Neural cell (in vitro differentiated cells): ENCODE data around the gene NLRP6. TPM values are rescaled to one million over a fixed set of nuclear protein-coding genes. Genes with fewer than 3 reads are reported as not detected.

Source experiments
- H2AFZ ChIP-seq: fragments of 200-600, 300-800 bp; sonication (generic), shearing (Covaris generic); 2 replicates; pipeline ENCODE4 v1.6.0; 2014; ENCODE audit warnings: low read depth, mild to moderate bottlenecking, antibody characterized with exemption, low read length, moderate library complexity
- H3F3A ChIP-seq: fragments of 200-600 bp; shearing (Covaris generic); 2 replicates; pipeline ENCODE4 v1.6.1; 2016; ENCODE audit warnings: mild to moderate bottlenecking, moderate library complexity, mixed read lengths, antibody characterized with exemption, low read length; ENCODE audit not compliant: insufficient read depth, poor library complexity, severe bottlenecking
- H3K27ac ChIP-seq: fragments of 200-600, 300-800 bp; sonication (generic), shearing (Covaris generic); 2 replicates; pipeline ENCODE4 v1.5.1; 2014; ENCODE audit warnings: mild to moderate bottlenecking, low read length, moderate library complexity
- H3K27me3 ChIP-seq: fragments of 300-800, 200-600 bp; sonication (generic), shearing (Covaris generic); 2 replicates; pipeline ENCODE4 v1.6.0; 2014; ENCODE audit warnings: mild to moderate bottlenecking, low read depth, low read length, moderate library complexity; ENCODE audit not compliant: insufficient read depth
- H3K36me3 ChIP-seq: fragments of 300-800, 200-600 bp; sonication (generic), shearing (Covaris generic); 2 replicates; pipeline ENCODE4 v1.5.1; 2014; ENCODE audit warnings: mild to moderate bottlenecking, antibody characterized with exemption, low read length, moderate library complexity; ENCODE audit not compliant: insufficient read depth
- H3K4me2 ChIP-seq: fragments of 300-800, 200-600 bp; sonication (generic), shearing (Covaris generic); 2 replicates; pipeline ENCODE4 v1.6.0; 2014; ENCODE audit warnings: mild to moderate bottlenecking, low read length
- H3K4me3 ChIP-seq: fragments of 300-800, 200-600 bp; sonication (generic), shearing (Covaris generic); 2 replicates; pipeline ENCODE4 v1.5.1; 2014; ENCODE audit warnings: mild to moderate bottlenecking, low read length, moderate library complexity
- H3K79me2 ChIP-seq: fragments of 200-600 bp; shearing (Covaris generic); replicated peaks from 2 replicates; pipeline ENCODE4 v1.6.0; 2014; ENCODE audit warnings: mild to moderate bottlenecking, low read length, moderate library complexity; ENCODE audit not compliant: insufficient read depth
- H3K9ac ChIP-seq: fragments of 300-800, 200-600 bp; sonication (generic), shearing (Covaris generic); 2 replicates; pipeline ENCODE4 v1.6.1; 2016; ENCODE audit warnings: mild to moderate bottlenecking, low read length, mixed read lengths
- H3K9me2 ChIP-seq: fragments of 200-600 bp; shearing (Covaris generic); 2 replicates; pipeline ENCODE4 v1.6.1; 2016; ENCODE audit warnings: mild to moderate bottlenecking, low read length, mixed read lengths; ENCODE audit not compliant: insufficient read depth
- H3K9me3 ChIP-seq: fragments of 200-600, 300-800 bp; sonication (generic), shearing (Covaris generic); 2 replicates; pipeline ENCODE4 v1.6.1; 2016; ENCODE audit warnings: mild to moderate bottlenecking, mixed run types, low read length, moderate library complexity, mixed read lengths
- H4K20me1 ChIP-seq: fragments of 200-600 bp; shearing (Covaris generic); 2 replicates; pipeline ENCODE4 v1.6.1; 2016; ENCODE audit warnings: mild to moderate bottlenecking, mixed run types; ENCODE audit not compliant: insufficient read depth
- CTCF ChIP-seq: fragments of 450-650 bp; IDR thresholded peaks from 2 replicates; pipeline ENCODE4 v1.5.1; 2014; ENCODE audit warnings: antibody characterized with exemption, mild to moderate bottlenecking, moderate library complexity; ENCODE audit not compliant: poor library complexity, severe bottlenecking
- EP300 ChIP-seq: fragments of 450-650 bp; conservative IDR thresholded peaks from 2 replicates; pipeline ENCODE4 v1.6.1; 2014; ENCODE audit warnings: antibody characterized with exemption, mild to moderate bottlenecking, moderate library complexity; ENCODE audit not compliant: poor library complexity, severe bottlenecking
- EZH2 ChIP-seq: fragments of 200-600, 300-800 bp; shearing (Covaris generic), sonication (generic); IDR thresholded peaks from 2 replicates; pipeline ENCODE4 v1.6.1; 2014; ENCODE audit warnings: antibody characterized with exemption, low read length, borderline replicate concordance, mild to moderate bottlenecking; ENCODE audit not compliant: insufficient read depth, poor library complexity, severe bottlenecking
- MXI1 ChIP-seq: fragments of 450-650 bp; conservative IDR thresholded peaks from 2 replicates; pipeline ENCODE4 v1.6.1; 2014; ENCODE audit warnings: antibody characterized with exemption, mild to moderate bottlenecking; ENCODE audit not compliant: poor library complexity, severe bottlenecking
- POLR2AphosphoS5 ChIP-seq: IDR thresholded peaks from 2 replicates; pipeline ENCODE4 v1.6.1; 2012
- RAD21 ChIP-seq: fragments of 450-650 bp; conservative IDR thresholded peaks from 2 replicates; pipeline ENCODE4 v1.6.1; 2014; ENCODE audit warnings: antibody characterized with exemption, mild to moderate bottlenecking, moderate library complexity
- SMC3 ChIP-seq: fragments of 450-650 bp; conservative IDR thresholded peaks from 2 replicates; pipeline ENCODE4 v1.6.1; 2014; ENCODE audit warnings: antibody characterized with exemption, mild to moderate bottlenecking, moderate library complexity; ENCODE audit not compliant: poor library complexity
- TAF1 ChIP-seq: IDR thresholded peaks from 2 replicates; pipeline ENCODE4 v1.6.1; 2012; ENCODE audit warnings: low read depth
- polyA plus RNA-seq: library from polyadenylated mRNA; depleted of rRNA; stranded (reverse); fragments of >200 nt; gene quantifications from 2 replicates; pipeline ENCODE4 v1.2.3, GENCODE V29; 2014
- TF ChIP-seq, protein P1 (sequence below): IDR thresholded peaks from 2 replicates; pipeline ENCODE4 v1.6.1; 2012; ENCODE audit warnings: borderline replicate concordance

The NLRP6 gene
- polyA plus RNA-seq, 1 donor from 2014 or later: not detected

DNA sequence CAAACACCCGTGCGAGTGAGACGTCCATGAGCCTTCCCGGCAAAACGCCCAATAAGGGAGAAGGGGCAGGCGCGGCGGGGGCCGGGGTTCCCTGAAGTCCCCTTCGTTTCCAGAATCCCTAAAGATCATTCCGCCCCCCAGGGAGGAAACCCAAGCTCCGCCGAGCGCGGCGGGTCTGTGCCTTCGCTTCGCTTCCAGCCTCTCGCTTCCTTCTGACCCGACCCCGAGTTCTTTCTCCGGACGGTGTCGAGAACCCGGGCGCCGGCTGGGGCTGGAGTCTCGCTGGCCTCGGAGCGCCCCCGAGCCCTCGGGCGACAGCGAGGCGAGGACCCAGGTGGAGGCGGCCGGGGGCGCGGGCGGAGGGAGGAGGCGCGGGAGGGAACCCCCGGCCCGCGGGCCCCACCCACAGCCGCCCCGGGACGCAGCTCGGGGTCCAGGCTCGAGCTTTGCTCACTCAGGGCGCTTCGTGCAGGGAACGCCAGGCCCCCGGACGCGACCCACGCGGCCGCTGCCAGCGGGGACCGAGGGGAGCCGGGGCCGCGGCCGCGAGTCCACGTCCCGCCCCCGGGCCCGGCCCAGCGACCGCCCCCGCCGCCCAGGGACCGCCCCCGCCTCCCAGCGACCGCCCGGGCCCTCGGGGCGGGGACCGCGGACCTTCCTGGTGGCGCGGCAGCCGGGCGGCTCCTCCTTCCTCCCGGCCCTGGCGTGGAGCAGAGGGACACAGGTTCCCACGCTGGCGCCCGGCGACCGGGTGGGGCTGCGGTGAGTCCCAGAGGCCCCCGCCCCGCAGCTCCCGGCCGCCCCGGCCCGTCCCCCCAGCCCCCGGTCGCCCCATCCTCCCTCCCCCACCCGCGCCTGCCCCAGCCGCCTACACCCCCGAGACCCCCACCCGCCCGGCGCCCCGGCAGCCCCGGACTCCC is 10.5 kb downstream of the NLRP6 start, which contains the start of gene PGGHG:
Gene PGGHG, plus strand, starts transcription at position 649 of the 920 bp plus-strand sequence. CDS start 691 bp downstream, outside the sequence.
- no peak within 1 kb of the TSS for H3K27ac ChIP-seq
- H3K27me3 ChIP-seq: peaks cover 19% of the 10 kb centered on the region
- TF ChIP-seq POLR2AphosphoS5: no peak
- TF ChIP-seq CTCF: no peak
- no peak for TF ChIP-seq EP300
- TF ChIP-seq, protein P1, sequence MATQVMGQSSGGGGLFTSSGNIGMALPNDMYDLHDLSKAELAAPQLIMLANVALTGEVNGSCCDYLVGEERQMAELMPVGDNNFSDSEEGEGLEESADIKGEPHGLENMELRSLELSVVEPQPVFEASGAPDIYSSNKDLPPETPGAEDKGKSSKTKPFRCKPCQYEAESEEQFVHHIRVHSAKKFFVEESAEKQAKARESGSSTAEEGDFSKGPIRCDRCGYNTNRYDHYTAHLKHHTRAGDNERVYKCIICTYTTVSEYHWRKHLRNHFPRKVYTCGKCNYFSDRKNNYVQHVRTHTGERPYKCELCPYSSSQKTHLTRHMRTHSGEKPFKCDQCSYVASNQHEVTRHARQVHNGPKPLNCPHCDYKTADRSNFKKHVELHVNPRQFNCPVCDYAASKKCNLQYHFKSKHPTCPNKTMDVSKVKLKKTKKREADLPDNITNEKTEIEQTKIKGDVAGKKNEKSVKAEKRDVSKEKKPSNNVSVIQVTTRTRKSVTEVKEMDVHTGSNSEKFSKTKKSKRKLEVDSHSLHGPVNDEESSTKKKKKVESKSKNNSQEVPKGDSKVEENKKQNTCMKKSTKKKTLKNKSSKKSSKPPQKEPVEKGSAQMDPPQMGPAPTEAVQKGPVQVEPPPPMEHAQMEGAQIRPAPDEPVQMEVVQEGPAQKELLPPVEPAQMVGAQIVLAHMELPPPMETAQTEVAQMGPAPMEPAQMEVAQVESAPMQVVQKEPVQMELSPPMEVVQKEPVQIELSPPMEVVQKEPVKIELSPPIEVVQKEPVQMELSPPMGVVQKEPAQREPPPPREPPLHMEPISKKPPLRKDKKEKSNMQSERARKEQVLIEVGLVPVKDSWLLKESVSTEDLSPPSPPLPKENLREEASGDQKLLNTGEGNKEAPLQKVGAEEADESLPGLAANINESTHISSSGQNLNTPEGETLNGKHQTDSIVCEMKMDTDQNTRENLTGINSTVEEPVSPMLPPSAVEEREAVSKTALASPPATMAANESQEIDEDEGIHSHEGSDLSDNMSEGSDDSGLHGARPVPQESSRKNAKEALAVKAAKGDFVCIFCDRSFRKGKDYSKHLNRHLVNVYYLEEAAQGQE: no peak
- no peak for TF ChIP-seq RAD21
- no peak for TF ChIP-seq TAF1
- no peak for TF ChIP-seq EZH2
- TF ChIP-seq SMC3: no peak

DNA sequence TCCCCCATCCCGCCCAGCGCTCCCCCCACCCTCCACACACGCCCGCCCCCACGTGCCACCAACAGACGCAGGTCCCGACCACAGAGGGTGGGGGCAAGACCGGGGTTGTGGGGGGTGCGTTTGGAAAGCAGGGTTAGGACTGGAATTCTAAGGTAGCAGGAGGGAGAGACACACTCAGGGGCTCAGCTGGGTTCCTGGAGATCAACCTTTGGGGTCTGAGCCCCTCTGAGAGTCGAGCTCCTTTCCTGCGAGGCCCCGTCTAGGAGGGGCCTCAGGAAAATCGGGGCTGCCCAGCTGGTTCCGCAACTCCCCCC is 11.1 kb downstream of the NLRP6 start:
- TF ChIP-seq CTCF: no peak
- TF ChIP-seq, protein P1: no peak
- TF ChIP-seq TAF1: no peak
- TF ChIP-seq EZH2: no peak
- no peak for TF ChIP-seq POLR2AphosphoS5
- no peak for TF ChIP-seq MXI1
- no peak for TF ChIP-seq SMC3
- TF ChIP-seq RAD21: no peak
- TF ChIP-seq EP300: no peak
- Histone ChIP-seq H3K9ac (no peak overlapping the region), H3K27me3 (peaks cover 19% of the 10 kb centered on the region), H3K79me2 (no peaks in the 10 kb centered on the region), H3K36me3 (no peaks in the 10 kb centered on the region), H3K9me2 (no peaks in the 10 kb centered on the region), H3K27ac (no peak overlapping the region), H3F3A (no peaks in the 10 kb centered on the region), H3K9me3 (no peaks in the 10 kb centered on the region), H4K20me1 (no peaks in the 10 kb centered on the region), H3K4me2 (no peak overlapping the region), H2AFZ (no peak overlapping the region), H3K4me3 (no peak overlapping the region)

More for the DNA sequence above, 10.5 kb downstream of the NLRP6 start, which contains the start of gene PGGHG:
- Histone ChIP-seq H3F3A (no peaks in the 10 kb centered on the region), H3K4me3 (peak within 1 kb of the TSS; percentile 55), H3K36me3 (no peaks in the 10 kb centered on the region), H3K4me2 (no peak within 1 kb of the TSS), H3K9ac (peak within 1 kb of the TSS; percentile 20), H3K9me2 (no peaks in the 10 kb centered on the region), H2AFZ (no peak within 1 kb of the TSS), H3K79me2 (no peaks in the 10 kb centered on the region), H3K9me3 (no peaks in the 10 kb centered on the region), H4K20me1 (no peaks in the 10 kb centered on the region)
